Epithelial cell of prostate (primary cell): ENCODE measurements around the gene ZNRF2.

Source experiments
- DNase-seq: peaks from one replicate; pipeline ENCODE4 v3.0.0-alpha.2; 2011; ENCODE audit warnings: low read depth, low spot score
- H3K27ac ChIP-seq: fragments of 450-650 bp; 2 replicates; pipeline ENCODE4 v1.5.1; 2017; ENCODE audit warnings: mild to moderate bottlenecking

The ZNRF2 gene

GRCh38 chr7:30390736-30391636 lies 106.6 kb downstream of the ZNRF2 start:
- DNase-seq, result no peak
- no peak overlapping the region for H3K27ac ChIP-seq

DNA sequence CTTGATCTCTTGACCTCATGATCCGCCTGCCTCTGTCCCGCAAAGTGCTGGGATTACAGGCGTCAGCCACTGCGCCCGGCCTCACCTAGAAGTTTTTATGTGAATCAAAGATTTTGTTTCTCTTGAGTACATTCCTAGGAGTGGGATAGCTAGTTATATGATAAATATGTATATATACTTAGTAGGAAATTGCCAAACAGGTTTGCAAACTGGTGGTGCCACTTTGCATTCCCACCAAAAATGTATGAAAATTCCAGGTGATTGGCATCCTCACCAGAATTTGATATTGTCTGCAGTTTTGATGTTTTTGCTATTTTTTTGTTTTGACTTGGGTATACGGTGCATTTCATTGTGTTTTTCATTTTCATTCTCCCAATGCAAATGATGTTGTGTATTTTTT lies 107.4 kb downstream of the ZNRF2 start:
- no peak overlapping the region for H3K27ac ChIP-seq
- DNase-seq, result no peak

GRCh38 chr7:30395676-30396075 lies 111.3 kb downstream of the ZNRF2 start:
- no peak for DNase-seq
- no peak overlapping the region for H3K27ac ChIP-seq

DNA sequence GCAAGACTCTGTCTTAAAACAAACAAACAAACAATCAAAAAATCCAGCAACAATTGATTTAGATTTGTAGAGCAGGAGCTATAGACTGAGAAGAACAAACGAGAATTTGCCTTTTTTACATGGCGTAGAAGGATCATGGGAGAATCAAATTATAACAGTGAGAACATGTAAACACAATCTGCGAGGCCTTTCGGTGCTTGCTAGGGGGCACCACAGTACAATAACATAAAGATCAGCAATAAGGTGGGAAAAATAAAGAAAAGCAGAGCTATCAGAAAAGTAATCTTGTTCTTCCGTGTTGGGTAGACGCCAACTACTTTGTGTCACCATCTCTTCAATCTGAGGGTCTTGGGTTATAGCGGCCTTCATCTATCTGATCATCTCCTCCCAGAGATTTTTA lies 112.0 kb downstream of the ZNRF2 start:
- no peak overlapping the region for H3K27ac ChIP-seq
- DNase-seq, result no peak

- peak; percentile 87 for DNase-seq
- H3K27ac ChIP-seq, result no peak overlapping the region
Measured at GRCh38 chr7:30403477-30403876, 119.1 kb downstream of the ZNRF2 start.

DNA sequence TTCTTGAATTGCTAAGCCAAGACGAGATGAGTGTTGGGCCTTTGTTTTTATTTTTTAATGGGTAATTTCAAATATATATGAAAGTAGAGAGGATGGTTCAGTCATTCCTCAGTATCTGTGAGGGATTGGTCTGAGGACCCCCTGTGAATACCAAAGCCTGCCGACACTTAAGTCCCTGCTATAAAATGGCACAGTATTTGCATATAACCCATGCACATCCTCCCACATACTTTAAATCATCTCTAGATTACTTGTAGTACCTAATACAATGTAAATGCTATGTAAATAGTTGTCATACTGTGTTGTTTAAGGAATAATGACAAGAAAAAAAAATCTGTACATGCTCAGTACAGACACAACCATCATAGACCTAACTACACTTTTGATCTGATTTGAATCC lies 120.8 kb downstream of the ZNRF2 start:
- no peak overlapping the region for H3K27ac ChIP-seq
- no peak for DNase-seq

- peak overlapping the region; percentile 71 for H3K27ac ChIP-seq
- peak; percentile 99 for DNase-seq
Measured at GRCh38 chr7:30406664-30407425, 122.4 kb downstream of the ZNRF2 start.

DNA sequence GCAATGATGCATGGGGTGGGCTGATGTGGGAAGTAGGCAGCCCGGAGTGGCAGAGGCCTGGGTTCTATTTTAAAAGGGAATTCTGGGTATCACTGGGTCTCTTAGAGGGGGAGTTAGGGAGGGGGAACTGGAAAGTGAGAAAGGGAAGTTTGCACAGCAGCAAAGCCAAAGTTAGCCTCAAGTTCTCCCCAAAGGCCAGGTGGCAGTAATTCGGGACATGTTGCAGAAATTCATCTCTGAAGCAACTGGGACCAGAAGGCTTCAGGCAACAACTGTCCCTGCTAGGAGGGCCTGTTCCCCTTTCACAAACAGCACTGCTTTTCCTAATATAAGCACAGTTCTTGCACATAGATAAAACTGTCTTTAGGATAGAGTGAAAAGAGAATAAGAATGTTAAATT lies 126.8 kb downstream of the ZNRF2 start:
- H3K27ac ChIP-seq, result no peak overlapping the region
- no peak for DNase-seq

GRCh38 chr7:30411897-30412296 lies 127.5 kb downstream of the ZNRF2 start:
- no peak overlapping the region for H3K27ac ChIP-seq
- no peak for DNase-seq

GRCh38 chr7:30412782-30413504 lies 128.5 kb downstream of the ZNRF2 start:
- DNase-seq, result peak; percentile 31
- no peak overlapping the region for H3K27ac ChIP-seq

DNA sequence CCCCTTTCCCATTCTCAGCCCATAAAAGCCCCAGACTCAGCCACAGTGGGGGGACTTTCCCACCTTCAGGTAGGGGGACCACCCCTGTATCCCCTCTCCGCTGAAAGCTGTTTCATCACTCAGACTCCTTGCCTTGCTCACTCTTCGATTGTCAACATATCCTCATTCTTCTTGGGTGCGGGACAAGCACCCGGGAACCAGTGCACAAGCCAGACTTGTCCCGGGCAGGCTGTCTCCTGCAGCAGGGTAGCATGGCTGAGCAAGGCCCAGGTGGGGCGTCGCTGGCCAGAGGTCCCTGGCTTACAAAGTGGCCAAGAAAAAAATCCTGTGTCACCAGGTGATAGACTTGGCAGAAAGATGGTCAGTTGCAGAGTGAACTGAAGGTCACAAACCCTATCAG lies 129.5 kb downstream of the ZNRF2 start:
- H3K27ac ChIP-seq, result no peak overlapping the region
- DNase-seq, result no peak
